H1 (cell line): Measurements from ENCODE around the gene SRPK3. TPM values are rescaled to one million over a fixed set of nuclear protein-coding genes. Genes with fewer than 3 reads are reported as not detected.

Source experiments
- CREB1 ChIP-seq: IDR thresholded peaks from 2 replicates; pipeline ENCODE4 v1.6.1; 2012; ENCODE audit warnings: inconsistent platforms
- CTCF ChIP-seq, 3 experiments: IDR thresholded peaks; 1 replicate in 2 of 3; 2 replicates in 1 of 3; pipeline versions ENCODE4 v1.5.1 to v1.6.1; 2011; ENCODE audit warnings: low read length in 3 of 3, mild to moderate bottlenecking in 3 of 3, inconsistent platforms in 2 of 3, low read depth in 1 of 3, moderate library complexity in 1 of 3; ENCODE audit not compliant: insufficient read depth in 1 of 3; ENCODE audit errors: control extremely low read depth in 1 of 3
- polyA plus RNA-seq, 7 experiments: library from polyadenylated mRNA; depleted of rRNA in 3 of 7; stranded (reverse) in 5 of 7; unstranded in 2 of 7; fragments of >200 nt in 5 of 7; fragments of 200-250 nt in 2 of 7; gene quantifications; 1 replicate in 5 of 7; 2 replicates in 1 of 7; 4 replicates in 1 of 7; pipeline versions ENCODE4 v1.2.1 to v1.2.3, GENCODE V29; 2011 to 2013; ENCODE audit warnings: missing spikeins in 2 of 7, mixed read lengths in 2 of 7
- total RNA-seq: library from RNA; stranded (reverse); fragmentation: NEBNext Ultra II Directional; extraction: Animal tissue kit (Norgen Biotek cat#: 25700); gene quantifications from 2 replicates; pipeline ENCODE4 v1.2.1, GENCODE V29; 2021

Gene SRPK3
- total and polyA plus RNA-seq, 2 of the 8 experiments (the other 6 are each of a cell fraction or from before 2014, with no cell fraction given), result not detected

- TF ChIP-seq CTCF (IDR thresholded peaks at IDR 0.05; ENCODE audit: control extremely low read depth in 1 of 3, insufficient read depth in 1 of 3, low read depth in 1 of 3, low read length in 3 of 3) (peak in 2 of 3 experiments; percentile 40 to 49; a peak in 3 of 4 replicates), CREB1 (no peak)
These were observed 2.1 kb upstream of the SRPK3 start (continued) for GRCh38 chrX:153778684-153779101.
